WI38 (cell line): ENCODE measurements around the gene ESYT1.

Experiments
- H3K4me3 ChIP-seq: 2 replicates; pipeline ENCODE4 v1.5.1; 2011; ENCODE audit warnings: low read depth, mild to moderate bottlenecking, control low read depth, low read length
- TF ChIP-seq, protein P1 (sequence below): IDR thresholded peaks from 2 replicates; pipeline ENCODE4 v1.5.1; 2012; ENCODE audit warnings: low read depth, mild to moderate bottlenecking, control low read depth, low read length

Gene ESYT1

DNA sequence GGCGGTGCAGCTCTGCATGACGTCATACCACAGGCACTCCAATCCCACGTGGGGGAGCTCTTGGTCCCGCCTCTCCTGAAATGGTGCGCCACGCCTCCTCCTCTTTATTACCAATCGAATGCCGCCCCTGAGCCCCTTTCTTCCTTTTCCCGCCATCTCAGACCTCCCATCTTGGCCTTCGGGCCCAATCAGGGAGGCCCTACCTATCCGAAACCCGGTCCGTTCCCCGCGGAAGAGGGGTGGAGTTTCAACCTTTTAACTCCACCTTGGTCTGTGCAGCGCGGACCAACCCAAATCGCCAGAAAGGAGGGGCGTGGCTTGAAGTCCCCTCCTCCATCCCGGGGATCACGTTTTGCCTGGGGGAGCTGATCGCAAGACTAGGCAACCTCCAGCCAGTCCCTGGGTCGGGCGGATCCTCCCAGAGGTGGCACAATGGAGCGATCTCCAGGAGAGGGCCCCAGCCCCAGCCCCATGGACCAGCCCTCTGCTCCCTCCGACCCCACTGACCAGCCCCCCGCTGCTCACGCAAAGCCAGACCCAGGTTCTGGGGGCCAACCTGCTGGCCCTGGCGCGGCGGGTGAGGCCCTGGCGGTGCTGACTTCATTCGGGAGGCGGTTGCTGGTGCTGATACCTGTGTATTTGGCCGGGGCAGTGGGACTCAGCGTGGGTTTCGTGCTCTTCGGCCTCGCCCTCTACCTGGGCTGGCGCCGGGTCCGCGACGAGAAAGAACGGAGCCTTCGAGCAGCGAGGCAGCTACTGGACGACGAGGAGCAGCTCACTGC is at the start of gene ESYT1:
ESYT1 (plus strand) TSS at position 380 of the 782 bp plus-strand sequence; CDS start at position 433, 53 bp downstream.
- TF ChIP-seq, protein P1, sequence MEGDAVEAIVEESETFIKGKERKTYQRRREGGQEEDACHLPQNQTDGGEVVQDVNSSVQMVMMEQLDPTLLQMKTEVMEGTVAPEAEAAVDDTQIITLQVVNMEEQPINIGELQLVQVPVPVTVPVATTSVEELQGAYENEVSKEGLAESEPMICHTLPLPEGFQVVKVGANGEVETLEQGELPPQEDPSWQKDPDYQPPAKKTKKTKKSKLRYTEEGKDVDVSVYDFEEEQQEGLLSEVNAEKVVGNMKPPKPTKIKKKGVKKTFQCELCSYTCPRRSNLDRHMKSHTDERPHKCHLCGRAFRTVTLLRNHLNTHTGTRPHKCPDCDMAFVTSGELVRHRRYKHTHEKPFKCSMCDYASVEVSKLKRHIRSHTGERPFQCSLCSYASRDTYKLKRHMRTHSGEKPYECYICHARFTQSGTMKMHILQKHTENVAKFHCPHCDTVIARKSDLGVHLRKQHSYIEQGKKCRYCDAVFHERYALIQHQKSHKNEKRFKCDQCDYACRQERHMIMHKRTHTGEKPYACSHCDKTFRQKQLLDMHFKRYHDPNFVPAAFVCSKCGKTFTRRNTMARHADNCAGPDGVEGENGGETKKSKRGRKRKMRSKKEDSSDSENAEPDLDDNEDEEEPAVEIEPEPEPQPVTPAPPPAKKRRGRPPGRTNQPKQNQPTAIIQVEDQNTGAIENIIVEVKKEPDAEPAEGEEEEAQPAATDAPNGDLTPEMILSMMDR = no peak
- peak within 1 kb of the TSS; percentile 92 for H3K4me3 ChIP-seq

GRCh38 chr12:56078427-56078826 is 49.6 kb upstream of the ESYT1 start:
- H3K4me3 ChIP-seq = no peak overlapping the region
- TF ChIP-seq, protein P1 = no peak

DNA sequence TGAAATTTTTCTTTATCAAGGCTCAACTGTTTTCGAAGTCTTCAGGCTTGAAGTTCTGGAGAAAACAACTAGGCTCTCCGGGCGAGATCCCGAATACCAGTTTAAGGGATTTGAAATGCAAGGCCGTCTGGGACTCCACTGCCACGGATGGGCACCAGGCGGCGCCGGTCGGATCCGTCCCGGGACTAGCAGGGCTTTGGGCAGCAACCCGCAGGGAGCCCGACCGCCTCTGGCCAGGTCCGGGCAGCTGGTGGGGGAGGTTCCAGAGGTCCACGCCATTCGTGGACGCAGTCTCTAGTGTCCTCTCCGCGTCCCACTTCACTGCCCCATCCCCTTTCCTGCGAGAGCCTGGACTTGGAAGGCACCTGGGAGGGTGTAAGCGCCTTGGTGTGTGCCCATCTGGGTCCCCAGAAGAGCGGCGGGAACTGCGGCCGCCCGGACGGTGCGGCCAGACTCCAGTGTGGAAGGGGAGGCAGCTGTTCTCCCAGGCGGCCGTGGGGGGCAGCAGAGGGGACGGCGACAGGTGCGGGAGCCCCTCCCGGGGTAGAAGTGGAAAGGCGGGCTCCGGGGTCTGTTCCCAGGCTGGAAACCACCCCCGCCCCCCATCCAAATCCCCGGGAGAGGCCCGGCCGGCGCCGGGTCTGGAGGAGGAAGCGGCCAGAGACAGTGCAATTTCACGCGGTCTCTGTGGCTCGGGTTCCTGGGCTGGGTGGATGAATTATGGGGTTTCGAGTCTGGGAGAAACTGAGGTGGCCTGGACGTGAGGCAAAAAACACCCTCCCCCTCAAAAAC is 48.9 kb upstream of the ESYT1 start:
- TF ChIP-seq, protein P1 = peak; percentile 86
- H3K4me3 ChIP-seq = peak overlapping the region; percentile 70

DNA sequence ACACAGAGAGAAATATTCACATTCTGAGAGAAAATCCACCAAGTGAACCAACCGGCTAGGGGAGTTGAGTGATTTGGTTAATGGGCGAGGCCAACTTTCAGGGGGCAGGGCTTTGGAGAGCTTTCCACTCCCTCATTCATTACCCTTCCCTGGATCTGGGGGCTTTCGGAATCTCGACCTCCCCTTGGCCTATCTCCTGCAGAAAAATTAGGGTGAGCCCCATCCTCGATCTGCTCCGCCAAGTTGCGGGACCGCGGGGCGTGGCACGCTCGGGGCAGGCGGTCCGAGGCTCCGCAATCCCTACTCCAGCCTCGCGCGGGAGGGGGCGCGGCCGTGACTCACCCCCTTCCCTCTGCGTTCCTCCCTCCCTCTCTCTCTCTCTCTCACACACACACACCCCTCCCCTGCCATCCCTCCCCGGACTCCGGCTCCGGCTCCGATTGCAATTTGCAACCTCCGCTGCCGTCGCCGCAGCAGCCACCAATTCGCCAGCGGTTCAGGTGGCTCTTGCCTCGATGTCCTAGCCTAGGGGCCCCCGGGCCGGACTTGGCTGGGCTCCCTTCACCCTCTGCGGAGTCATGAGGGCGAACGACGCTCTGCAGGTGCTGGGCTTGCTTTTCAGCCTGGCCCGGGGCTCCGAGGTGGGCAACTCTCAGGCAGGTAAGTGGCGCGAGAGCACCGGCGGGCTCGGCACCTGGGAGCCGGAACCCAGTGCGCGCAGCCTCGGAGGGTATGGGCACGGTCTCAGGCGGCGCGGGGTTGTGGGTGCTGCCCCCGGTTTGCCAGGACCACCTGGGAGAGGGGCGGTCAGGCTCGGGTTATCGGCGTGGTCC is 48.1 kb upstream of the ESYT1 start, which contains the start of gene ERBB3:
ERBB3 (plus strand) TSS at position 443 of the 833 bp plus-strand sequence; CDS start at position 579, 136 bp downstream.
- TF ChIP-seq, protein P1 = no peak
- peak within 1 kb of the TSS; percentile 70 for H3K4me3 ChIP-seq

DNA sequence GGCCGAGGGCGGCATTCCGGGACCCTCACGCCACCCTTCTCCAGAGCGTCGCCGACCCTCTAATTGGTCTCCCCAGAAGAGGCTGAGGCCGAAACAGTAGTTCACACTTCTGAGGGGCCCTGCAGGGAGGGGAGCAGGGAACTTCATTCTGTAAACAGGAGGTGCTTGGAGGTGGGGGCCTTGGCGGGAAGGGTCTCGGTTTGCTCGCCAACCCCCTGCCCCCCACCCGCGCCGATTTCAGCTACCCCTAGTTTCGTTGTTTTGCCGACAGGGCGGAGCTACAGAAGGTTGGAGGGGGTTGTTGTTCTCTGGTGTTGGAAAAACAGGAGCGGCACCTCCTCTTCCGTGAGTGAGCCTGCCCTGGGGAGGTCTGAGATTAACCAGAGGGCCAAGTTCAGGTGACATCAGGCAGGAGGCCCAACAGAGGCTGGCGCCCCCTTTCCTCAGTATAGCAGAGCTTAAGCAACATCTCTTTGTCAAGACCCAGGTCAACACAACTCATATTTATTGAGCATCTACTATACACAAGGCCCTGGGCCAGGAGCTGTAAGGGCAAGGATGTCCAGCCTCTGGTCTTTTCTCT is 47.4 kb upstream of the ESYT1 start:
- TF ChIP-seq, protein P1 = no peak
- H3K4me3 ChIP-seq = peak overlapping the region; percentile 70

DNA sequence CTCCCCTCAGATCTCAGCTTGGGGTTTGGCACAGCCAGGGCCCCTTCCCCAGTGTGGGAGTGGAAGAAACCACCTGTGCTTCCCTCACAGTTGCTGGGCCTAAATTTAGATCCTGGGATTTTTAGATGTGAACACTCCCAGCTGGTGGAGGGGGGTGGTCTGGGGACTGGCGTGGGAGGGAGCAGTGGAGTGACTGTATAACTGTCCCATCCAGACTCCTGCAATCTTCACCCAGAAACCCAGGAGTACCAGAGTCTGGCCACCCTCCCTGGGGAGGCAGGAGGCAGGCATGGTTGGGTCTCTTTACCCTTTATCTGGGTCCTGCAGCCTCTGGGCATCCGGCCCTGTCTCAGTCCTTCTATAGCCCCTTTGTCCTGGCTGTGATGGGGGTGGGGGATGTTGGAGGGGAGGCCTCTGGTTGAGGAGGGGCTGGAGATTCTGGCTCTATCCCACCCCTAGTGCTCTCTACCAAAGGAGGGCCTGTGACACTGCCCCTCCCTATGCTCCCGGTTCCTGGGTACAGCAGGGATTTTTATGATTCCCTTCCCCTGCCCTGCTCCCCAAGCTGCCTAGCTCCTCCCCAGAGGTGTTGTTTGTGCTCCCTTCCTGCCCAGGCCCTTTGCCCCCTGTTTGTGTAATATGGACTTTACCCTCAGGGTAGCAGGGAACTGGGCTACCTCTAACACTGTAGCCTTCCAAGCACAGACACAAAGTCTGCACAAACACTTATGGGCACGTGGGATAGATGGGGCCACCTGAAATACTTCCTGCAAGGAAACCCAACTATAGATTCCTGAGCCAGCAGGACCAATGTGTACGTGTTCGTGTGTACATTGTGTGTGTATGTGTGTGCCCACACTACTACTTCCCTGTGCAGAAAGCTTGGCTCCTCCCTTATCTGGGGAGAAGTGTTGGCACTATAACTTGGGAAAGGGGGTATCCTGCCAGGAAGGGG is 46.4 kb upstream of the ESYT1 start:
- TF ChIP-seq, protein P1 = no peak
- no peak overlapping the region for H3K4me3 ChIP-seq
